Kidney epithelial cell (primary cell): ENCODE results near the gene GALK1. TPM values are rescaled to one million over a fixed set of nuclear protein-coding genes. Genes with fewer than 3 reads are reported as not detected.

Source experiments
- DNase-seq: peaks from one replicate; pipeline ENCODE4 v3.0.0-alpha.2; 2010; ENCODE audit warnings: low read depth
- H3K27me3 ChIP-seq: 2 replicates; pipeline ENCODE4 v1.6.0; 2011; ENCODE audit warnings: low read length; ENCODE audit not compliant: control insufficient read depth, insufficient read depth
- H3K36me3 ChIP-seq: 2 replicates; pipeline ENCODE4 v1.5.1; 2011; ENCODE audit warnings: low read length; ENCODE audit not compliant: control insufficient read depth, insufficient read depth
- H3K4me3 ChIP-seq: 2 replicates; pipeline ENCODE4 v1.5.1; 2011; ENCODE audit warnings: low read depth, mild to moderate bottlenecking, control low read depth, low read length
- total RNA-seq: library from RNA; depleted of rRNA; stranded (reverse); fragments of >200 nt; gene quantifications from 2 replicates; pipeline ENCODE4 v1.2.3, GENCODE V29; 2015
- TF ChIP-seq, protein P1 (sequence below): IDR thresholded peaks from 2 replicates; pipeline ENCODE4 v1.5.1; 2011; ENCODE audit warnings: mild to moderate bottlenecking, moderate library complexity, low read length, control low read depth, inconsistent platforms; ENCODE audit not compliant: insufficient read depth, poor library complexity, severe bottlenecking

The GALK1 gene
- total RNA-seq, 1 donor from 2014 or later: 21.2 TPM

DNA sequence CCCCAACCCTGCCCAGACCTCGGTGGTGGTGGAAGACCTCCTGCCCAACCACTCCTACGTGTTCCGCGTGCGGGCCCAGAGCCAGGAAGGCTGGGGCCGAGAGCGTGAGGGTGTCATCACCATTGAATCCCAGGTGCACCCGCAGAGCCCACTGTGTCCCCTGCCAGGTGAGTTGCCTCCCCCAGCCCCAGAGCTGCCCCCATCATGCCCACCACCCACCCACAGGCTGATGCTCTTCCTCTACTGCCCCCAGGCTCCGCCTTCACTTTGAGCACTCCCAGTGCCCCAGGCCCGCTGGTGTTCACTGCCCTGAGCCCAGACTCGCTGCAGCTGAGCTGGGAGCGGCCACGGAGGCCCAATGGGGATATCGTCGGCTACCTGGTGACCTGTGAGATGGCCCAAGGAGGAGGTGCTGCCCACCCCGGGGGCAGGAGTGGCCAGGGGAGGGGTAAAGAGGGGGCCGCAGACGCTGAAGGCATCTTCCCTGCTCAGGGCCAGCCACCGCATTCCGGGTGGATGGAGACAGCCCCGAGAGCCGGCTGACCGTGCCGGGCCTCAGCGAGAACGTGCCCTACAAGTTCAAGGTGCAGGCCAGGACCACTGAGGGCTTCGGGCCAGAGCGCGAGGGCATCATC, 8.4 kb downstream of the GALK1 start:
- TF ChIP-seq, protein P1, sequence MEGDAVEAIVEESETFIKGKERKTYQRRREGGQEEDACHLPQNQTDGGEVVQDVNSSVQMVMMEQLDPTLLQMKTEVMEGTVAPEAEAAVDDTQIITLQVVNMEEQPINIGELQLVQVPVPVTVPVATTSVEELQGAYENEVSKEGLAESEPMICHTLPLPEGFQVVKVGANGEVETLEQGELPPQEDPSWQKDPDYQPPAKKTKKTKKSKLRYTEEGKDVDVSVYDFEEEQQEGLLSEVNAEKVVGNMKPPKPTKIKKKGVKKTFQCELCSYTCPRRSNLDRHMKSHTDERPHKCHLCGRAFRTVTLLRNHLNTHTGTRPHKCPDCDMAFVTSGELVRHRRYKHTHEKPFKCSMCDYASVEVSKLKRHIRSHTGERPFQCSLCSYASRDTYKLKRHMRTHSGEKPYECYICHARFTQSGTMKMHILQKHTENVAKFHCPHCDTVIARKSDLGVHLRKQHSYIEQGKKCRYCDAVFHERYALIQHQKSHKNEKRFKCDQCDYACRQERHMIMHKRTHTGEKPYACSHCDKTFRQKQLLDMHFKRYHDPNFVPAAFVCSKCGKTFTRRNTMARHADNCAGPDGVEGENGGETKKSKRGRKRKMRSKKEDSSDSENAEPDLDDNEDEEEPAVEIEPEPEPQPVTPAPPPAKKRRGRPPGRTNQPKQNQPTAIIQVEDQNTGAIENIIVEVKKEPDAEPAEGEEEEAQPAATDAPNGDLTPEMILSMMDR: no peak
- DNase-seq: no peak
- Histone ChIP-seq H3K4me3 (no peak overlapping the region), H3K36me3 (no peaks in the 10 kb centered on the region), H3K27me3 (peaks cover 3% of the 10 kb centered on the region)

DNA sequence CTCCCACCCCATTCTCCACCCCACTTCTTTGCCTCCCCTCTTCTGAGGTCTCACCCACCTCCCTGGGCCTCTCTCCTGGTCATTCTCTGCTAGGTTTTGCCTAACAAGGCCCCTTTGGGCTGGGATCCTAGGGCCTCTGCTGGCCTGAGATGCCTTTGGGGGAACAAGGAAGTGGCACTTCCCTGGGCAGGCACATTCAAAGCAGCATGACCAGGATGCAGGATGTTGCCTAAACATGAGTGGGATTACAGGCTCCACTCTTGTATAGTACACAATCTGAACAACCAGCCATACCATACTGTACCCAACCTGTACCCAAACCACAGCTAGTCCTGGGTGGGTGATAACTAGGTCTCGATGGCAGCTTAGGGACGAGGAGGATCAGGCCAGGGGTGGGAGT, 9.0 kb downstream of the GALK1 start:
- Histone ChIP-seq H3K4me3 (no peak overlapping the region), H3K27me3 (peaks cover 3% of the 10 kb centered on the region), H3K36me3 (no peaks in the 10 kb centered on the region)
- DNase-seq: no peak
- TF ChIP-seq, protein P1: no peak

DNA sequence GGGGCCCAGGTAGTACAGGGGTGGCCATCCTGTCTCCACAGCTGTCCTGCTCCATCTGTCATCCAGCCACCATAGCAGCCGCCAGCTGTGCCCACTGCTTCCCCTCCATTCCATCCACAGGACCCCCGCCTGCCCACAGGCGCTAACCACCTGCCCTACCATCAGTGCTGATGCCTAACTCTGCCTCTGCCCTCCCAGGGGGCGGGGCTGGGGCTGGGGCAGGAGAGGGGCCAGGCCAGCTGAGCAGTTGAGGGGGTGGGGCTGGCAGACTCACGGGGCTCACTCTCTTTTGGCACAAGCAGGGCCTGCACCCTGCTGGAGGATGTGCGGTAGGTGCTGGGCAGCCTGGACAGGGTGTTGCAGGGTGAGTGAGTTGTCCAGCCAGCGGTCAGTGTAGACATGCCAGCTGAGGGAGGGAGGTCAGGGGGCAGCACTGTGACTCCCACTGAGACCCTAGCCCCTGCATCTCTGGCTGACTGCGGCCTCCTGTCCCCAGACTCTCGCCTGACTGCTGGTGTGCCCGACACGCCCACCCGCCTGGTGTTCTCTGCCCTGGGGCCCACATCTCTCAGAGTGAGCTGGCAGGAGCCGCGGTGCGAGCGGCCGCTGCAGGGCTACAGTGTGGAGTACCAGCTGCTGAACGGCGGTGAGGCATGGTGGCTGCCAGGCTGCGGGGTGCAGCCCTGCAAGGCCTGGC, 9.6 kb downstream of the GALK1 start:
- DNase-seq: no peak
- Histone ChIP-seq H3K36me3 (no peaks in the 10 kb centered on the region), H3K4me3 (no peak overlapping the region), H3K27me3 (peaks cover 3% of the 10 kb centered on the region)
- TF ChIP-seq, protein P1: no peak

DNA sequence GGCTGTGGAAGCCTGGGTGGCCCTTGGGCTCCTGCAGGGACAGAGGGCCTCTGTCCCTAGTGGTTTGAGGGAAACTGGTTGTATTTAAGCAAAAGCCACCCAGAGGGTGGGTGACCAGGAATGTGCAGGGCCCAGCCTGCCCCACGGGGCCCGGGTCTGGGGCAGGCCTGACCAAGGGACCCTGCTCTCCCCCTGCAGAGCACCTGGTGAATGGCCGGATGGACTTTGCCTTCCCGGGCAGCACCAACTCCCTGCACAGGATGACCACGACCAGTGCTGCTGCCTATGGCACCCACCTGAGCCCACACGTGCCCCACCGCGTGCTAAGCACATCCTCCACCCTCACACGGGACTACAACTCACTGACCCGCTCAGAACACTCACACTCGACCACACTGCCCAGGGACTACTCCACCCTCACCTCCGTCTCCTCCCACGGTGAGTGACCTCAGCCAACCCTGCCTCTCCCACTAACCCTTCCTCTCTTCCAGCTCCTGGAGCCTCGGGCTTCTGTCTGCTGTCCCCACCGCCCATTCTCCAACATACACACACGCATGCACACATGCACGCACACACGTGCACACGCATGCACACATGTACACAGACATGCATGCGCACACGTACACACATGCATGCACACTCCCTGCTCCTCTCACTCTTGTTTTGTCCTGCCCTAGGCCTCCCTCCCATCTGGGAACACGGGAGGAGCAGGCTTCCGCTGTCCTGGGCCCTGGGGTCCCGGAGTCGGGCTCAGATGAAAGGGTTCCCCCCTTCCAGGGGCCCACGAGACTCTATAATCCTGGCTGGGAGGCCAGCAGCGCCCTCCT, 10.4 kb downstream of the GALK1 start:
- Histone ChIP-seq H3K36me3 (no peaks in the 10 kb centered on the region), H3K4me3 (no peak overlapping the region), H3K27me3 (peaks cover 3% of the 10 kb centered on the region)
- no peak for DNase-seq
- TF ChIP-seq, protein P1: no peak

DNA sequence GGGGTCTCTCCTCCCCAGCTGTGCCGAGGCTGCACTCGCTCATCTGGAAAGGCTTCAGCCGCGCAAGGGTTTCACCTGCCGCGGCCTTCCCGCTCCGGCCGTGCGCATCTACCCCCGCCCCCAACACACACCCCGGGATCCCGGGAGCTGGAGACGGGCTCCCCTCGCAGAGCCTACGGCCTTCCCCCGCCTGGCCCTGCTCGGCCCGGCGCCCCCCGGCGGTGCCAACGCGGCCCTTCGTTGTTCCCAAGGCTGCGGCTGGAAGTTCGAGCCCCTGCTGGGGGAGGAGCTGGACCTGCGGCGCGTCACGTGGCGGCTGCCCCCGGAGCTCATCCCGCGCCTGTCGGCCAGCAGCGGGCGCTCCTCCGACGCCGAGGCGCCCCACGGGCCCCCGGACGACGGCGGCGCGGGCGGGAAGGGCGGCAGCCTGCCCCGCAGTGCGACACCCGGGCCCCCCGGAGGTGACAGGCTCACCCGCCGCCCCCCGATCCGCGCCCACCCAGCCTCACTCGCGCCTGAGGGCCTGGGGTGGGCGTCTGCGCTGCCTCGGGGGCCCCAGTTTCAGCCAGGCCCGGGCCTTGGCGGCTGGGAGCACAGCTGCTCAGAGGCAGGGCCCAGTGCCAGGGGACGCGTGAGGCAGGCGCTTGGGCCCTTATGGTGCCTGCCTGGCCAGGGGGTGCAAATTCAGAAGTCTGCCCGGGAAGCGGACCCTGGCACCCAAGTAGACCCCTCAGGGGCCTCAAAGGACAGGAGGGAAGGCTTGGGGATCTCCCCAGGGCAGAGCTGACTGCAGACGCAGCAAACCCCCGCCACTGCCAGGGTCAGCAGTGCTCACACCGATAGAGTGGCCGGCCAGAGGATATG, 11.2 kb downstream of the GALK1 start:
- DNase-seq: no peak
- peak overlapping the region; percentile 39 for H3K4me3 ChIP-seq
- TF ChIP-seq, protein P1: peak; percentile 28
- H3K36me3 ChIP-seq: no peaks in the 10 kb centered on the region
- H3K27me3 ChIP-seq: peaks cover 3% of the 10 kb centered on the region
